Transverse colon (tissue), 4 donors: Measurements from ENCODE around the gene SLIT3. TPM values are rescaled to one million over a fixed set of nuclear protein-coding genes. Genes with fewer than 3 reads are reported as not detected.

ENCODE experiments used
- DNase-seq: peaks from one replicate; pipeline ENCODE4 v3.0.0-alpha.2; 2019
- H3K27ac ChIP-seq, 4 donors: fragments of 200-600 bp; sonication (generic); 2 replicates each; pipeline ENCODE4 v1.5.1; 2016 to 2018; ENCODE audit warnings: inconsistent platforms in 4 of 4
- H3K27me3 ChIP-seq: fragments of 200-600 bp; sonication (generic); 2 replicates; pipeline ENCODE4 v1.5.1; 2017; ENCODE audit warnings: inconsistent platforms
- H3K36me3 ChIP-seq, 4 donors: fragments of 200-600 bp; sonication (generic); 2 replicates each; pipeline ENCODE4 v1.5.1; 2017 to 2019; ENCODE audit warnings: inconsistent platforms in 4 of 4
- H3K4me1 ChIP-seq, 4 donors: fragments of 200-600 bp; sonication (generic); 2 replicates each; pipeline ENCODE4 v1.5.1; 2017 to 2020; ENCODE audit warnings: inconsistent platforms in 4 of 4
- H3K4me3 ChIP-seq, 4 donors: fragments of 200-600 bp; sonication (generic); 1 replicate in 1 of 4; 2 replicates in 3 of 4; pipeline versions ENCODE4 v1.5.1 to v1.6.1; 2017 to 2019; ENCODE audit warnings: inconsistent platforms in 4 of 4
- H3K9me3 ChIP-seq, 2 donors: fragments of 200-600 bp; sonication (generic); 2 replicates each; pipeline ENCODE4 v1.5.1; 2017 to 2019; ENCODE audit warnings: inconsistent platforms in 2 of 2
- CTCF ChIP-seq, 5 experiments: fragments of 200-600 bp in 3 of 5; fragments of 450-650 bp in 2 of 5; sonication (generic) in 3 of 5; IDR thresholded peaks; 1 replicate in 2 of 5; 2 replicates in 3 of 5; pipeline ENCODE4 v1.5.1; 2016 to 2017; ENCODE audit warnings: antibody characterized with exemption in 5 of 5, inconsistent platforms in 3 of 5, mild to moderate bottlenecking in 2 of 5, moderate library complexity in 1 of 5
- EP300 ChIP-seq: sonication (generic); formaldehyde crosslinking; IDR thresholded peaks from one replicate; pipeline ENCODE4 v1.6.1; 2017; ENCODE audit warnings: antibody characterized with exemption, low read depth
- POLR2A ChIP-seq: fragments of 450-650 bp; IDR thresholded peaks from one replicate; pipeline ENCODE4 v1.6.1; 2016; ENCODE audit warnings: antibody characterized with exemption, mild to moderate bottlenecking, moderate library complexity
- POLR2AphosphoS5 ChIP-seq, 3 donors: sonication (generic); formaldehyde crosslinking; IDR thresholded peaks; one replicate each; pipeline ENCODE4 v1.6.1; 2016; ENCODE audit warnings: antibody characterized with exemption in 3 of 3
- WGBS, 2 donors: methylation state at CpG; one replicate each; pipeline ENCODE4 v1.1.5; 2018; ENCODE audit warnings: low coverage in 1 of 2; 5-methylcytosine and 5-hydroxymethylcytosine counted together
- in situ Hi-C, 4 donors: fragments of 200-750 bp; cut with MboI; loops; one replicate each; pipeline versions ENCODE4 v1.15.0 to v1.15.1; 2017; ENCODE audit warnings: low sequenced_read_pairs in 3 of 4, low pct_ligation_motif_present in 1 of 4, low pct_unique_long_range_greater_than_20kb in 1 of 4
- intact Hi-C: fragments of 100-400 bp; cut with DNase I; formaldehyde crosslinking; loops from one replicate; pipeline ENCODE4 v1.15.1; 2023; ENCODE audit warnings: low total_unique reads
- total RNA-seq, 4 donors: library from RNA; depleted of rRNA; stranded (reverse); fragments of >200 nt; gene quantifications; one replicate each; pipeline ENCODE4 v1.1.0, GENCODE V29; 2016

The SLIT3 gene
- total RNA-seq, 4 donors from 2014 or later = 6.7 to 60.5 (median 9.6) TPM

- DNase-seq = no peak
- 81% methylated on average over 9 of the region's 9 CpGs; no CpG with 5 or more reads in 1 of the 2 donors for WGBS, 2 donors
- in situ Hi-C loops = no loop called here
Measured at GRCh38 chr5:168776070-168776469, 524.9 kb downstream of the SLIT3 start.

GRCh38 chr5:168773226-168773625 is 527.7 kb downstream of the SLIT3 start:
- TF ChIP-seq POLR2AphosphoS5 (IDR thresholded peaks at IDR 0.05) (no peak), POLR2A (no peak), CTCF (IDR thresholded peaks at IDR 0.05) (no peak), EP300 (no peak)
- intact Hi-C loops (no loop called here), in situ Hi-C loops (no loop called here)
- Histone ChIP-seq H3K9me3 (no peaks in the 10 kb centered on the region), H3K27me3 (no peaks in the 10 kb centered on the region), H3K4me3 (no peak overlapping the region), H3K27ac (no peak overlapping the region), H3K36me3 (no peaks in the 10 kb centered on the region), H3K4me1 (no peaks in the 10 kb centered on the region)
- no peak for DNase-seq
- 82% methylated on average over 9 of the region's 9 CpGs; no CpG with 5 or more reads in 1 of the 2 donors for WGBS, 2 donors

More at GRCh38 chr5:168776070-168776469, 524.9 kb downstream of the SLIT3 start:
- Histone ChIP-seq H3K4me3 (no peak overlapping the region), H3K36me3 (no peaks in the 10 kb centered on the region), H3K4me1 (no peaks in the 10 kb centered on the region), H3K9me3 (no peaks in the 10 kb centered on the region), H3K27ac (no peak overlapping the region), H3K27me3 (no peaks in the 10 kb centered on the region)
- no peak for TF ChIP-seq POLR2AphosphoS5 (IDR thresholded peaks at IDR 0.05)
- TF ChIP-seq EP300 = no peak
- no peak for TF ChIP-seq CTCF (IDR thresholded peaks at IDR 0.05)
- no peak for TF ChIP-seq POLR2A
- intact Hi-C loops = no loop called here

GRCh38 chr5:168772316-168772961 is 528.5 kb downstream of the SLIT3 start:
- Histone ChIP-seq H3K4me3 (no peak overlapping the region), H3K4me1 (no peaks in the 10 kb centered on the region), H3K27ac (no peak overlapping the region), H3K9me3 (no peaks in the 10 kb centered on the region), H3K36me3 (no peaks in the 10 kb centered on the region), H3K27me3 (no peaks in the 10 kb centered on the region)
- 91% methylated on average over 18 of the region's 22 CpGs; no CpG with 5 or more reads in 1 of the 2 donors for whole genome bisulfite sequencing, 2 donors
- TF ChIP-seq POLR2AphosphoS5 (IDR thresholded peaks at IDR 0.05) (no peak), CTCF (IDR thresholded peaks at IDR 0.05) (no peak), POLR2A (no peak), EP300 (no peak)
- in situ Hi-C loops = no loop called here
- no peak for DNase-seq
- intact Hi-C loops = no loop called here

- Histone ChIP-seq H3K4me3 (no peak overlapping the region), H3K27me3 (no peaks in the 10 kb centered on the region), H3K4me1 (no peaks in the 10 kb centered on the region), H3K9me3 (no peaks in the 10 kb centered on the region), H3K27ac (no peak overlapping the region), H3K36me3 (no peaks in the 10 kb centered on the region)
- in situ Hi-C loops = no loop called here
- DNase-seq = no peak
- WGBS, 2 donors = 79 to 82% methylated on average over 2 to 6 of the region's 6 CpGs
- intact Hi-C loops = no loop called here
- TF ChIP-seq EP300 (no peak), POLR2A (no peak), CTCF (IDR thresholded peaks at IDR 0.05) (no peak), POLR2AphosphoS5 (IDR thresholded peaks at IDR 0.05) (no peak)
Measured at GRCh38 chr5:168771678-168772077, 529.3 kb downstream of the SLIT3 start.
